Muscle of leg (tissue), 11 donors: ENCODE results near the gene RPUSD1. TPM values are rescaled to one million over a fixed set of nuclear protein-coding genes. Genes with fewer than 3 reads are reported as not detected.
"Not testable (repeated sequence)": the region's sequence is repeated elsewhere in the genome, so short reads cannot be mapped to it uniquely, and the experiment has no call there.

Experiments
- DNase-seq: peaks from one replicate; pipeline ENCODE4 v3.0.0; 2013
- H3K27ac ChIP-seq: one replicate; pipeline ENCODE4 v1.5.1; 2013; ENCODE audit warnings: mild to moderate bottlenecking, low read length, control low read depth
- H3K27me3 ChIP-seq: one replicate; pipeline ENCODE4 v1.6.1; 2013; ENCODE audit warnings: low read length; ENCODE audit not compliant: control insufficient read depth, insufficient read depth
- H3K36me3 ChIP-seq: one replicate; pipeline ENCODE4 v1.6.1; 2013; ENCODE audit warnings: low read length; ENCODE audit not compliant: control insufficient read depth, insufficient read depth
- H3K4me1 ChIP-seq: one replicate; pipeline ENCODE4 v1.6.1; 2013; ENCODE audit warnings: low read length; ENCODE audit not compliant: control insufficient read depth, insufficient read depth
- H3K4me3 ChIP-seq: one replicate; pipeline ENCODE4 v1.5.1; 2013; ENCODE audit warnings: low read length, control low read depth
- H3K9me3 ChIP-seq: replicated peaks from 2 replicates; pipeline ENCODE4 v1.6.1; 2013; ENCODE audit warnings: low read depth, low read length; ENCODE audit not compliant: control insufficient read depth
- WGBS: methylation state at CpG from one replicate; pipeline ENCODE4 v1.1.5; 2013; ENCODE audit warnings: missing lambda C conversion rate; ENCODE audit not compliant: insufficient coverage; 5-methylcytosine and 5-hydroxymethylcytosine counted together
- polyA plus RNA-seq, 8 donors: library from polyadenylated mRNA; unstranded; fragments of 120-200 nt; gene quantifications; one replicate each; pipeline versions ENCODE4 v1.2.1 to v1.2.3, GENCODE V29; 2013; ENCODE audit warnings: inconsistent platforms in 1 of 8, low replicate concordance in 1 of 8; ENCODE audit not compliant: insufficient read length in 8 of 8, insufficient read depth in 1 of 8
- total RNA-seq: library from RNA; stranded (reverse); fragments of 120-200 nt; gene quantifications from one replicate; pipeline ENCODE4 v1.2.4, GENCODE V29; 2013

Gene RPUSD1
- total and polyA plus RNA-seq, 9 donors = 9.4 to 13.9 (median 11.9) TPM

DNA sequence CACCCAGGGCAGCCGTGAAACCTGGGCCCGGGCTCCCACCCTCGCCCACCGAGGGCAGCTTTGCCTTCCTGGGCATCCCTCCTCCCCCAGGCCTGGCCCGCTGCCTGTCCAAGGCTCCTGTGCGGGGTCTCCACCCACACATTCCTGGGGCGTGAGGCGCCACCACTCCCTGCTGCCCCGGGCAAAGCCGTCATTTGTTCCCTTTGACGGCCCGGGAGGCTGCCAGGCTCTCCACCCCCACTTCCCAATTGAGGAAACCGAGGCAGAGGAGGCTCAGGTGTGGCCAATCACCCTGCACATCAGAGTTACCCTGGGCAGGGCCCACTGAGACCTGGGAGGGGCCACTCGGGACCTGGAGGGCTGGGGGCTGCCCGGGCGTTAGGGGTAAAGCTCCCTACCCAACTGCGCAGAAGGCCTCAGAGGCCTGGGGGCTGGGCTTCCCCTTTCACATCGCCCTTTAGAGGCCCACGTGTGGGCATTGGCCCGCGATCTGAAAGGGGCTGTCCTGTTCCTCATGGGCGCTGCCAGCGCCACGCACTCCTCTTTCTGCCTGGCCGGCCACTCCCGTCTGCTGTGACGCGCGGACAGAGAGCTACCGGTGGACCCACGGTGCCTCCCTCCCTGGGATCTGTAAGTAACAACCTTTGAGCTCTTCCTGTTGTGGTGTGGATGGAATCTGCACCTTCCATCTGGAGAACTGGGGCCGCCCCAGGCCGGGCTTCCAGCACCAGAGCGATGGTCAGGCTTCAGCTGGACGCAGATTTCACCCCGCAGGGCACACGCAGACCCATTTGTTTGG, 27.4 kb downstream of the RPUSD1 start, which contains the start of gene MSLN:
TSS of gene MSLN (plus strand) at position 190 of the 799 bp plus-strand sequence. CDS start 1,947 bp downstream, outside the sequence.
- Histone ChIP-seq H3K27me3 (peaks cover 4% of the 10 kb centered on the region), H3K4me1 (no peaks in the 10 kb centered on the region), H3K36me3 (no peaks in the 10 kb centered on the region), H3K9me3 (no peaks in the 10 kb centered on the region), H3K27ac (no peak within 1 kb of the TSS), H3K4me3 (no peak within 1 kb of the TSS)
- 77% methylated on average over 28 of the region's 37 CpGs for WGBS
- no peak for DNase-seq

DNA sequence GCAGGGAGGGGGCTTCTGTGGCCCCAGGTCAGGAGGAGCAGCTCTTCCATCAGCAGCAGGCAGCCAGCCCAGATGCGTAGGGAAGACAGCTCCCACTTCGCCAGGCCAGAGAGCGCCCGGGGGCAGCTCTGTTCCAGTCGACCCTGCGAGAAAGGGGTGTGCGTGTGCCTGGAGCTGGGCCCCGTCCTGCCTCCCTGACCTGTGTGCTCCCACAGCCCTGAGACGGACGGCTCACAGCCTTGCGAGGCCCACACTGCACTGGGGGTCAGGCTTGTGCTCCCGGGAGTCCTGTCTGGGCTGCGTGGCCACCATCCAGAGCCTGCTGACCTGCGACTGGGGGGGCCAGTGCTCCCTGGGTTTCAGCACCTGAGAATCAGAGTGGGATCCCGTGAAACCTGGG, 28.1 kb downstream of the RPUSD1 start:
- Histone ChIP-seq H3K36me3 (no peaks in the 10 kb centered on the region), H3K9me3 (no peaks in the 10 kb centered on the region), H3K4me1 (no peaks in the 10 kb centered on the region), H3K4me3 (no peak overlapping the region), H3K27me3 (peaks cover 4% of the 10 kb centered on the region), H3K27ac (no peak overlapping the region)
- no peak for DNase-seq
- WGBS = 50% methylated on average over 15 of the region's 15 CpGs

DNA sequence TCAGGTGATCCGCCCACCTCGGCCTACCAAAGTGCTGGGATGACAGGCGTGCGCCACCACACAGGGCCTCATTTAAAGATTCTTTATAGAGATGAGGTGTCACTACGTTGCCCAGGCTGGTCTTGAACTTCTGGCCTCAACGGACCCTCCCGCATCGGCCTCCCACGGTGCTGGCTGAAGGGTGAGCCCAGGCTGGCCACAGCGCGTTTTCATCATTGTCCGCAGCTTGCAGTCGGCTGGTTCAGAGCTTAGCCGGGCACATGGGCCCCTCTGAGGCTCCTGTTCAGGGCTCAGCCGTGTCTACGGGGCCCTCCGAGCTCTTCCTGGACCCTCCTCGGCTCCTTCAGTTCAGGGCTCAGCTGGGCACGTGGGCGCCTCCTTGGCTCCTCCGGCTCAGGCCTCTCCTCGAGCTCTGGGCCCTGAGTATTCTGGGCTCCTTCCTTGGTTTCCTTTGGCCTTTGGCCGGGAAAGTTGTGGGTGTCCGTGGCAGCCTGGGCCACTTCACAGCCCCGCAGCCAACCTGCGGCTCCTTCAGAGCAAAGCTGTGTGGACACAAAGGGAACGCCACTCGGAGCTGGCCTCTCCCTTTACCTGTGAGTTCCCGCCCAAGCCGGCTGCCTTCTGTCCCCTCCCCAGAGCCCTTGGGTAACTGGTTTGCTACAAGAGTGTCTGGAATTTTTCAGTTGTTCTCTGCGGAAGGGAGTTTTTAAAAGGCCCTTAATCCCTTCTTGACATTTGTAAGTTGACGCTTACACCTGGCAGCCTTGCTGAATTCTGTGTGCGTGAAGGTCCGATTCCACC, 28.9 kb downstream of the RPUSD1 start:
- WGBS = 75% methylated on average over 31 of the region's 34 CpGs
- Histone ChIP-seq H3K27me3 (peaks cover 4% of the 10 kb centered on the region), H3K27ac (no peak overlapping the region), H3K4me3 (no peak overlapping the region), H3K4me1 (no peaks in the 10 kb centered on the region), H3K9me3 (no peaks in the 10 kb centered on the region), H3K36me3 (no peaks in the 10 kb centered on the region)
- DNase-seq = no peak

DNA sequence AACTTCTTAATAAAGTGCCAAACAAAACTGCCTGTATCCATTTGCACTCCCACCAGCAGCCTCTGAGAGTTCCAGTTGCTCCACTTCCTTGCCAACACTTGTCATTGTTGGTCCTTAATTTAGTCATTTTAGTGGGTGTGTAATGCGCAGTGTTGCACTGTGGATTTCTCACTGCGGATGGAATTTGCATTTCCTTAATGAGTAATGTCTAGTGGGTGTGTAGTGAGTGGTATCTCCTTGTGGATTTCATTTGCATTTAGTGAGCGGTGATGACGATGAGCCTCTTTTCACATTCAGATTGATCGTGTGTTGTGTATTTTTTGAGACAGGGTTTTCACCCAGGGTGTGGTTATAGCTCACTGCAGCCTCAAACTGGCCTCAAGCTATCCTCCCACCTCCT, 31.8 kb downstream of the RPUSD1 start:
- Histone ChIP-seq H3K4me3 (no peak overlapping the region), H3K36me3 (no peaks in the 10 kb centered on the region), H3K27me3 (peaks cover 16% of the 10 kb centered on the region), H3K9me3 (no peaks in the 10 kb centered on the region), H3K4me1 (no peaks in the 10 kb centered on the region), H3K27ac (no peak overlapping the region)
- DNase-seq = no peak
- WGBS = 100% methylated on average over 1 of the region's 5 CpGs

DNA sequence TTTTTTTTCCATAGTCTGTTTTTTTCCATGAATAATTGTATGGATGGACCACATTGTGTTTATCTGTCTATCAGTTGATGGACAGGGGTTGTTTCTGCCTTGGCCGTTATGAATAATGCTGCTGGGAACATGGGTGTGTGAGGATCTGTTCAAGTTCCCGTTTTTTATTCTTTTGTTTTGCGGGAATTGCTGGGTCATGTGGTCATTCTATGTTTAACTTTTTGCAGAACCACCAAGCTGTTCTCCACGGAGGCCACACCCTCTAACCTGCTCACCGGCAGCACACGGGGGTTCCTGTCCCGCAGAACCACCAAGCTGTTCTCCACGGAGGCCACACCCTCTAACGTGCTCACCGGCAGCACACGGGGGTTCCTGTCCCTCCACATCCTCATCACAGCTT, 33.5 kb downstream of the RPUSD1 start:
- no peaks in the 10 kb centered on the region for H3K9me3 ChIP-seq

DNA sequence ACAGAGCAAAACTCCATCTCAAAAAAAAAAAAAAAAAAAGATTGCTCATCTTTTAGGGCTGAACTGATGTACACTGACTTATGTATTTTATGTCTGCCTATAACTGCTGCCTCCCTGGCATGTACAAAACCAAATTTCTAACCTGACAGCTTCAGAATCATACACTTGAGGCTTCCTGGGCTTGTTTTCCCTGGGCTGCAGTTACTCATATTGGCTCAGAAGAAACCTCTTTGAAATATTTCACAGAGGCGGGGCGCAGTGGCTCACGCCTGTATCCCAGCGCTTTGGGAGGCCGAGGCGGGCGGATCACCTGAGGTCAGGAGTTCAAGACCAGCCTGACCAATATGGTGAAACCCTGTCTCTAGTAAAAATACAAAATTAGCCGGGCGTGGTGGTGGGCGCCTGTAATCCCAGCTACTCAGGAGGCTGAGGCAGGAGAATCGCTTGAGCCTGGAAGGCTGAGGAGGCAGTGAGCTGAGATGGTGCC, 34.0 kb downstream of the RPUSD1 start:
- peaks cover 25% of the 10 kb centered on the region for H3K27me3 ChIP-seq
- not testable (repeated sequence) for DNase-seq, H3K9me3 ChIP-seq, H3K4me3 ChIP-seq, H3K27ac ChIP-seq, H3K4me1 ChIP-seq, H3K36me3 ChIP-seq
- 78% methylated on average over 10 of the region's 11 CpGs for WGBS

More for the DNA sequence above, 33.5 kb downstream of the RPUSD1 start:
- DNase-seq = peak; percentile 35
- Histone ChIP-seq H3K27me3 (peaks cover 24% of the 10 kb centered on the region), H3K36me3 (no peaks in the 10 kb centered on the region), H3K4me1 (no peaks in the 10 kb centered on the region), H3K4me3 (no peak overlapping the region), H3K27ac (no peak overlapping the region)
- 65% methylated on average over 8 of the region's 11 CpGs for WGBS

DNA sequence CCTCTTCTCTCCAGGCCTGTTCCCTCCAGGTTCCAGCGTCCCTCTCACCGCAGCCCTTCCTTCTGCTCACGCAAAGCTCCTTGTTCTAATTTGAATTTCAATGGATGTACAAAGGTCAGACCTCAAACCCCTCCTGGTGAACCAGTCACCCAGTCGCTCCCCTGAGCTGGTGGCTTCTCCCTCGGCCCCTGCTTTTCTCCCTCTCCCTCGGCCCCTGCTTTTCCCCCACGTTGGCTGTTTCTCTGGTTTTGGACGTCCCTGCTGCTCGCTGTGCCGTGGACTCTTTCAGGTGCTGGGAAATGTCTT, 36.2 kb downstream of the RPUSD1 start:
- H3K9me3 ChIP-seq = no peaks in the 10 kb centered on the region
- peaks cover 28% of the 10 kb centered on the region for H3K27me3 ChIP-seq
- WGBS = 21% methylated on average over 5 of the region's 10 CpGs
- H3K27ac ChIP-seq = no peak overlapping the region
- H3K4me3 ChIP-seq = no peak overlapping the region
- no peaks in the 10 kb centered on the region for H3K4me1 ChIP-seq
- H3K36me3 ChIP-seq = no peaks in the 10 kb centered on the region
- DNase-seq = no peak

DNA sequence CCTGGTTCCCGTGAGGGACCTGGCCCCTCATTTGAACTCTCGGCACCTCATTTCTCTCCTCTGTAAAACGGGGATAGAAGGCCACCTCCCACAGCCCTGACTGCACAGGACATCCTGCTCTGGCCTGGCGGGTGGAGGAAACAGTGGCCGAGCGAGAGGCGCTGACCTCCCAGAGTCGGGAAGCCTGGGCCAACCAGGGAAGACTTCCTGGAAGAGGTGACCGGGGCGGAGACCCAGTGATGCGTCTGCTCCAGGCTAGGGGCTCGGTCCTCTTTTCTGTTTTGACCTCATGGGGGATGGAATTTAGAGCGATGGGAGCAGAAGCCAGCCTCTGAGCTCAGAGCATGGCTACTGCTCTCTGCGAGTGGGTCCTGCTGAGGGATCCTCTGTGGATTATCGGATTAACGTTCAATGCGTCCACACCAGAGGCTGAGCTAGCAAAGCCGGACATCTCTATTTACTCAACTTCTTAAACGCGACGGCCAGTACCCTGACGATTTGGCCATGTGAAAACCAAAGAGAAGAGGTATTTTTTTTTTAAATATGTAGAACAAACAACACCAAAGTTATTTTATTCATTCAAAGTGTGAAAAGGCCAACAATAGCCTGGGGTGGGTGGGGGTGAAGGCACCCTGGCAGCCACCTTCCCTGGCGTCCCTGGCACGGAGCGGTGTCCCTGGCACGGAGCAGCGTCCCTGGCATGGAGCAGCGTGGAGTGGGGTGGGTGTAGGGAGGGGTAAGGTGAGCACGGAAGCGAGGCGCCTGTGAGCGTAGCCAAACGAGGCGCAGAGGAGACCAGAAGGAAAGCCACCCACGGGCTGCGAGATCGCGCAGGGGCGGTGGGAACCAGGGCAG, 36.8 kb downstream of the RPUSD1 start:
- peaks cover 28% of the 10 kb centered on the region for H3K27me3 ChIP-seq
- H3K36me3 ChIP-seq = no peaks in the 10 kb centered on the region
- H3K27ac ChIP-seq = no peak overlapping the region
- no peaks in the 10 kb centered on the region for H3K4me1 ChIP-seq
- WGBS = 58% methylated on average over 30 of the region's 39 CpGs
- no peaks in the 10 kb centered on the region for H3K9me3 ChIP-seq
- no peak overlapping the region for H3K4me3 ChIP-seq
- DNase-seq = no peak

DNA sequence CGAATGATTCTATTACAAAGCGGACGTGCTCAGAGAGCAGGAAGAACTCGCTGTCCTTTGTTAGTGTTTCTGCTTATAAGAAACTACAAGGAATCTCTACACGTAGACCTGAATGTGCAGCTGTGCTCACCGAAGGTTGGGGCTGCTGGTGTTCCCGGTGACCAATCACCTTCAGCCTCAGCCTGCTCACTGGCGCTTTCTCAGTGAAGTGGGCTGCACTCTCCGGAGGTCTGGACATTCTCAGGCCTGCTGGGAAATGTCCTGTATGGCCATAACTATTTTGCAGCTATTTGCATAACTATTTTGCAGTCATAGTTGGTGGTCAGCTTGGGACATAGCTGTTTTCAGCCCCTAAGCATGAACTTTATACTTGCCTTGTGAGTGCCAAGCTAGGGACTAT, 37.7 kb downstream of the RPUSD1 start:
- Histone ChIP-seq H3K9me3 (no peaks in the 10 kb centered on the region), H3K36me3 (no peaks in the 10 kb centered on the region), H3K27ac (no peak overlapping the region), H3K27me3 (peaks cover 29% of the 10 kb centered on the region), H3K4me1 (no peaks in the 10 kb centered on the region), H3K4me3 (no peak overlapping the region)
- DNase-seq = no peak
- 46% methylated on average over 8 of the region's 9 CpGs for WGBS

DNA sequence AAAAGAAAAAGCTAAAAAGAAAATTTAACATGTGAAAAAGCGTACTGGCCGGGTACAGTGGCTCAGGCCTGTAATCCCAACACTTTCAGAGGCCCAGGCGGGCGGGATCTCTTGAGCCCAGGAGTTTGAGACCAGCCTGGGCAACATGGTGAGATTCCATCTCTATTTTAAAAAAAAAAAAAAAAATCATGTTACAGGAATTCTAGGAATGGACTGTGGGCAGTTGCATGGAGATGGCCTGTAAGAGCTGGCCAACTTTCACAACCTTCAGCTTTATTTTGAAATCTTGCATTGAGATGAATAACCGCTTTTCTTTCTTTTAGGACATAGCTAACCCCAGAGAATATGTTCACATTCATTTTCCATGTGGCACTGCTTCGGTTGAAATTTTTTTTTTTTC, 39.2 kb downstream of the RPUSD1 start:
- WGBS = 93% methylated on average over 2 of the region's 6 CpGs
- Histone ChIP-seq H3K27me3 (peaks cover 29% of the 10 kb centered on the region), H3K9me3 (no peaks in the 10 kb centered on the region), H3K36me3 (no peaks in the 10 kb centered on the region), H3K4me1 (no peaks in the 10 kb centered on the region), H3K27ac (no peak overlapping the region), H3K4me3 (no peak overlapping the region)
- DNase-seq = no peak
